ENCODE results near the gene ISG20. TPM values are rescaled to one million over a fixed set of nuclear protein-coding genes. Genes with fewer than 3 reads are reported as not detected.

ISG20 gene
- total RNA-seq, 4 donors from 2014 or later = 6.1 to 15.1 (median 12.9) TPM

DNA sequence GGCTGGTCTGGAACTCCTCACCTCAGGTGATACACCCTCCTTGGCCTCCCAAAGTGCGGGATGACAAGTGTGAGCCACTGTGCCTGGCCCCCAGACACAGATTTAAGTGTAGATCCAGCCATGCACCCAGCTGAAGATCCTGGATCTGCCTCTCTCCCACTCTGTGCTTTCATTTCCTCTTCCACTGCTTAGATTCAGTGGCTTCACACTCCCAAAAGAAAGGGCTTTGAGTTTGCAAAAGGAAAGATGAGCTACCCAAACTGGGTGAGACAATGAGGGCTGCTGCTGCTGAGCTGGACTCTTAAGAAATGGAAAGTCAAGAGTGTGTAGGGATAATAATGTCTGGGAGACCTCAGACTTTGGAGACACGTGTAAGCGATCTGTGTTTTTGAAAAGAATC lies 45.5 kb downstream of the ISG20 start:
- Histone ChIP-seq H3K27ac (no peak overlapping the region), H3K27me3 (peaks cover 5% of the 10 kb centered on the region), H3K36me3 (no peaks in the 10 kb centered on the region), H3K4me1 (no peaks in the 10 kb centered on the region), H3K4me3 (no peak overlapping the region), H3K9me3 (no peaks in the 10 kb centered on the region)
- no peak for TF ChIP-seq EP300 (IDR thresholded peaks at IDR 0.05)
- no peak for TF ChIP-seq POLR2A (IDR thresholded peaks at IDR 0.05)
- TF ChIP-seq, protein P1, sequence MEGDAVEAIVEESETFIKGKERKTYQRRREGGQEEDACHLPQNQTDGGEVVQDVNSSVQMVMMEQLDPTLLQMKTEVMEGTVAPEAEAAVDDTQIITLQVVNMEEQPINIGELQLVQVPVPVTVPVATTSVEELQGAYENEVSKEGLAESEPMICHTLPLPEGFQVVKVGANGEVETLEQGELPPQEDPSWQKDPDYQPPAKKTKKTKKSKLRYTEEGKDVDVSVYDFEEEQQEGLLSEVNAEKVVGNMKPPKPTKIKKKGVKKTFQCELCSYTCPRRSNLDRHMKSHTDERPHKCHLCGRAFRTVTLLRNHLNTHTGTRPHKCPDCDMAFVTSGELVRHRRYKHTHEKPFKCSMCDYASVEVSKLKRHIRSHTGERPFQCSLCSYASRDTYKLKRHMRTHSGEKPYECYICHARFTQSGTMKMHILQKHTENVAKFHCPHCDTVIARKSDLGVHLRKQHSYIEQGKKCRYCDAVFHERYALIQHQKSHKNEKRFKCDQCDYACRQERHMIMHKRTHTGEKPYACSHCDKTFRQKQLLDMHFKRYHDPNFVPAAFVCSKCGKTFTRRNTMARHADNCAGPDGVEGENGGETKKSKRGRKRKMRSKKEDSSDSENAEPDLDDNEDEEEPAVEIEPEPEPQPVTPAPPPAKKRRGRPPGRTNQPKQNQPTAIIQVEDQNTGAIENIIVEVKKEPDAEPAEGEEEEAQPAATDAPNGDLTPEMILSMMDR (IDR thresholded peaks at IDR 0.05) = no peak
- TF ChIP-seq POLR2AphosphoS5 (IDR thresholded peaks at IDR 0.05) = no peak
- WGBS = 60% methylated on average over 3 of the region's 3 CpGs
- DNase-seq (ENCODE audit: low spot score in 2 of 2) = no peak

DNA sequence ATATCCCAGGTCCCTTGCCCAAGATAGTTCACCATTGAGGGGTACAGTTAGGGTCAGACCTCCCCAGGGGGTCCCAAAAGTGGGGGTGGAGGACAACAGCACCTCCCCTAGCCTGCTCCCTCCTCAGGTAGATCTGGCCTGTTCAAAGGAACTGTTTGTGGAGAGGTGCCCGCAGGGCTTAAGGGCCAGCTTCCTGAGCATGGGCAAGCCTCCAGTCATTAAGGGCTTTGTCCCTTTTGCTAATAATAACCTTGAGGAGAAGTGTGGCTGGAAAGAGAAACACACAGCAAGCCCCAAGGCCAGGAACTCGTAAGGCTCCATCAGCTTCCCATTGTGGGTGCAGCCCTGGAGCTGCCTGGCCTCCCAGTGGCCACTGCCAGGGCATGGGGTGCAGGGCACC lies 47.4 kb downstream of the ISG20 start:
- no peaks in the 10 kb centered on the region for H3K36me3 ChIP-seq

DNA sequence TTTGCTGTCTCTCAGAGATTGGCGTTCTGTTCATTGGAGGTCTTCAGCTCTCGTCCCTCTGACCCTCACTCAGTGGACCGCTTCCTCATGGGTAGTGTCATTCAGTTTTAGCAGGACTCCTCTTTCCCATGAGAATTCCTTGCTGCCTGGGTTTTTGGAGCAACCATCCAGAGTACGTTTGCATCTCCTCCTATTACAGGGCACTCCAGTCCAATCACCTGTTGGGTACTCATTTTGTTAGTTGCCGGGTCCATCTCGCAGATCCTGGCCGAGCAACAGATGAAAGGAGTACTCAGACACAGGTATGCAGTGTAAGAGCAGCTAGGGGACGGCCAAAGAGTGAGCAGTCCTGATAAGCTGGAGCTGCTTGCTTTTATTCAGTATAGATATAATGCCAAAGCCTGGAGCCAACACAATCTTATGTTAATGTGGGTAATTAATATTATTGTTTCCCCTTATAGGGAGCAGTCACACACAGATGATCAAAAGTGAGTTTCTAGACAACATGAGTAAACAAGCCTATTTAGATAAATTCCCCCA lies 49.6 kb downstream of the ISG20 start:
- no peak overlapping the region for H3K27ac ChIP-seq

More for the DNA sequence above, 47.4 kb downstream of the ISG20 start:
- 85% methylated on average over 2 of the region's 2 CpGs for WGBS
- Histone ChIP-seq H3K4me1 (no peaks in the 10 kb centered on the region), H3K9me3 (no peaks in the 10 kb centered on the region), H3K27me3 (peaks cover 8% of the 10 kb centered on the region), H3K27ac (no peak overlapping the region), H3K4me3 (no peak overlapping the region)
- TF ChIP-seq, protein P1 (IDR thresholded peaks at IDR 0.05) = no peak
- TF ChIP-seq EP300 (IDR thresholded peaks at IDR 0.05) (no peak), POLR2AphosphoS5 (IDR thresholded peaks at IDR 0.05) (no peak), POLR2A (IDR thresholded peaks at IDR 0.05) (no peak)
- no peak for DNase-seq (ENCODE audit: low spot score in 2 of 2)

DNA sequence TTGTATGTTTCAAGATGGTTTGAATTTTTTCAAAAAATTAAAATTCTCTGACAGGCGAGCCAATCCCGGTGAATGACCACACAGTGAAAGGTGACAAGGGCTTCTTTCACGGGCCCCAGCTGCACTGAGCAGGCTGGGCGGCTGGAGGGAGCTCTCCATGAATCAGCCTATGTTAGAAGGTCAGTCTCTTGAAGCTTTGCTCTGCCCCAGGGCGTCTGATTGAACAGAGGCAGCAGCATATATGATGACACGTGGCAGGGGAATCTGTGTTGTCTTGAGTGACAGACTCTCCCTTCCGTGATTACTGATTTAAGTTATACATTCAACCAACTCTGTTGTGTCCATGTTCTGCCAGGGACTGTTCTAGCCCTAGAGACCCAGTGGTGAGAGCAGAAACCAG lies 51.5 kb downstream of the ISG20 start:
- 78% methylated on average over 7 of the region's 7 CpGs for WGBS
- Histone ChIP-seq H3K27me3 (peaks cover 23% of the 10 kb centered on the region), H3K27ac (no peak overlapping the region), H3K9me3 (no peaks in the 10 kb centered on the region), H3K4me1 (no peaks in the 10 kb centered on the region), H3K36me3 (no peaks in the 10 kb centered on the region), H3K4me3 (no peak overlapping the region)
- DNase-seq (ENCODE audit: low spot score in 2 of 2) = no peak
- TF ChIP-seq POLR2A (IDR thresholded peaks at IDR 0.05) (no peak), POLR2AphosphoS5 (IDR thresholded peaks at IDR 0.05) (no peak), EP300 (IDR thresholded peaks at IDR 0.05) (no peak)
- TF ChIP-seq, protein P1 (IDR thresholded peaks at IDR 0.05) = no peak

More for the DNA sequence above, 49.6 kb downstream of the ISG20 start:
- Histone ChIP-seq H3K27me3 (peaks cover 13% of the 10 kb centered on the region), H3K36me3 (no peaks in the 10 kb centered on the region), H3K9me3 (no peaks in the 10 kb centered on the region), H3K4me3 (no peak overlapping the region), H3K4me1 (no peaks in the 10 kb centered on the region)
- 81% methylated on average over 8 of the region's 8 CpGs for WGBS
- DNase-seq (ENCODE audit: low spot score in 2 of 2) = no peak
- TF ChIP-seq, protein P1 (IDR thresholded peaks at IDR 0.05) = no peak
- no peak for TF ChIP-seq POLR2AphosphoS5 (IDR thresholded peaks at IDR 0.05)
- no peak for TF ChIP-seq EP300 (IDR thresholded peaks at IDR 0.05)
- TF ChIP-seq POLR2A (IDR thresholded peaks at IDR 0.05) = no peak

DNA sequence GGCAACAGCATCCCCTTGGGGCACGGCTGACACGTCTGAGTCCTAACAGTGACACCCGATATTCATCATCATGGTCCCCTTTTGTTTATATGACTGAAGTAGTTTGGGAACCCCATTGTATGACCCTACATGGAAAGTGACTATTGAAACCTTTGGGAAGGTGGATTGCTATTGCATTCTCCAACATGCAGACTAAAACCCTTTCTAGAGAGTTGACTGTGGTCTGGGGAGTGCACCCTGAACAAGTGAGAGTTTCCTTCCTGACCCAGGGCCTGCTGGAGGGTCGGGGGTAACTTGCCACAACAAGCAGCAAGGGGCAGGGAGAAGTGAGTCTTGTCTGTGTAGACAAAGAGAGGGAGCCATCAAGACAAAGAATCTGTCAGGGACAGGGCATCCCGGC lies 54.4 kb downstream of the ISG20 start:
- TF ChIP-seq, protein P1 (IDR thresholded peaks at IDR 0.05) = no peak
- TF ChIP-seq POLR2AphosphoS5 (IDR thresholded peaks at IDR 0.05) = no peak
- TF ChIP-seq POLR2A (IDR thresholded peaks at IDR 0.05) = no peak
- no peak for TF ChIP-seq EP300 (IDR thresholded peaks at IDR 0.05)

More for the DNA sequence above, 54.4 kb downstream of the ISG20 start:
- Histone ChIP-seq H3K27ac (no peak overlapping the region), H3K4me1 (no peaks in the 10 kb centered on the region), H3K27me3 (peaks cover 29% of the 10 kb centered on the region), H3K9me3 (no peaks in the 10 kb centered on the region), H3K36me3 (no peaks in the 10 kb centered on the region), H3K4me3 (no peak overlapping the region)
- 69% methylated on average over 5 of the region's 5 CpGs for WGBS
- DNase-seq (ENCODE audit: low spot score in 2 of 2) = no peak
